ENCODE data around the gene POLR2M.

POLR2M gene

DNA sequence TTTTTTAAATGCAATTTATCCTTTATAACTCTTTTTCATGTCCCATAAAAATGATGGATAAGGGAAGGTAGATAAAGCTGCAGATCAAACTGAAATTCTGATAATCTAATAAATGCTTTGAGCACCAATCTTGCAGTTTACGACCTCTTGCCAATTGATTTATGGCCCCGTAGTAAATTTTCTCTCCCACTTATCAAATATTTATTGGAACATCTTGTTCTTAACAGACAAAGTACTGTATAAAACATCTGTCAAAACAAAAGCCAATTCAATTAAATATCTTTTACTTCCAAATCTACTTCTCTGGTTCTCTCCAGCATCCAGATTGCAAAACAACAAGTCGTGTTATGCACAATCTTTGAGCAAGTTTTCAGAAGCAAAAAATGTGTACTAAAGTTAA lies 34.6 kb downstream of the POLR2M start:
- DNase-seq = no peak

- DNase-seq = no peak
Observed at GRCh38 chr15:57743424-57743823, 36.9 kb downstream of the POLR2M start.

- no peak for DNase-seq
Observed at GRCh38 chr15:57746786-57747185, 40.3 kb downstream of the POLR2M start.

DNA sequence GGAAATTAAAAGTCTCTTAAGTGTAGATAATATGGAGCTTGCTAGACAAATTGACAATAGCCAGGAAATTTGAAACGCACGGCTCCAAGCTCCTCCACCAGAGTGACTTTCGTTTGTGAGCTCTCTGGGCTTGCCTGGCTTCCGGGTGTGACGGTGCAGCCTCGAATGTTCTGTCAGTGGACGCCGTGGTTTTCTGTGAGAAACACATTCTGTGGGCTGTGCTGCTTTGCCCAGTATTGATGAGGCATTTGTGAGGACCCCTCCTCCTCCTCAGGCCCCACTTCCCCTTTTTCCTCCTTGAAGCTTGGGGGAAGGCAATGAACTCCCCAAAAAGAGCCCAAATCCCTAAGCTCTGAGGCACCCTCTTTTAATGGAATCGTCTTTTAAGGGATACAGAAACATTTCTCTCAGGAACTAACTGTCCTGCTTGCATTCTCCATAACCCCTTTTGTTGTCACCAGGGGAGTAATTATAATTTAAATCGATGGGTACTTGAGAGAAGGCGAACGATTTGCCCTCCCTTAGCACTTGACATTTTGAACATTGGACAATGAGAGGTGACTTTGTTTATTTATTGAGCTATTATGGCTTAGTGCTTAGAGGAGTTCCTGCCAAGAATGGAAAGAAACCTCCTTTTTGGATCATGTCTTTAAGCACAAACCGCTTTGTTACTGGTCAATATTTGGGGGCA lies 40.8 kb downstream of the POLR2M start:
- no peak for DNase-seq

DNA sequence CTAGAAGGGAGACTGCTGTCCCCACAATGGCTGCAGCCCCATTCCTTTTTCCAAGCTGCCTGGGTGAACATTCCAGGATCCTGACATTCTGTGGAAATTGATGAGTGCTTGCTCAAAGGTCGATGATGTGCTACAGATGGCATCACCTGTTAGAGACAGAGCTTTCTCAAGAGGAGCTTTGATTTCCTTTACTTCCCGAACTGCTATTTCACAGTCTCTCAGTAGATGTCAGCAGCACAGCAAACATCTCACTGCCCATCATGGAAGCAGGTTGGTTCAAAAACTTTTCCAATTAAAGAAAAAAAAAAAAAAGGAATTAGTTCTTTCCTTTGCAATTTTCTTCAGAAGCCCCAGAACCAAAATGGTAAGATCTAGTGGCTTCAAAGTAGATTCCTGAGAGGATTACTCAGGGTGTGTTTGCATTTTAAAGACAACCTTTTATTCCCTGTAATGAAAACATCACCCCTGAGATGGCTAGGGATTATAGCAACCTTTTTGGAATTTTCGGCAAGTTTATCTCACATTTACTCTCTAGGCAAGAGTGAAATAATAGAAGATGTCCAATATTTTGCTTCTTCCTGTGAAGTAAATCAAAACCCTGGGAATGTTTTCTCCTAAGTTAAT lies 44.8 kb downstream of the POLR2M start:
- no peak for DNase-seq

GRCh38 chr15:57752436-57752835 lies 45.9 kb downstream of the POLR2M start:
- no peak for DNase-seq

- no peak for DNase-seq
Observed at GRCh38 chr15:57752840-57753239, 46.3 kb downstream of the POLR2M start.

DNA sequence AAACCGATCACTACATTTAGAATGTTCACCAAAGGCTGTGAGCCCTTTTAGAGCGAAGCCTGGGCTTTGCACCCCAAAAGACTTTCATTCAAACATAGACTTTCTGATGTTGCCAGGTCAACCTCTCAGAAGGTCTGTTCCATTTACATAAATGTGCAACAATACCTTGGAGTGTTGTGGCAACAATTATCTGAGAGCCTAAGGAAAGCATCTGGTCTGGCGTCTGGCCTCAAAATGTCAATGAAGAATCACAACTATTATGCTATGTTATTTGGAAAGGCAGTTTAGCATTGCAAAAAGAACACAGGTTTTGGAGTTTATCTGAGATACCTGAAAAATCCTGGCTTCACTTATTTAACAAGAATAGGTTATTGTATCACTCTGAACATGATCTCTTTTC lies 50.0 kb downstream of the POLR2M start:
- DNase-seq = no peak

DNA sequence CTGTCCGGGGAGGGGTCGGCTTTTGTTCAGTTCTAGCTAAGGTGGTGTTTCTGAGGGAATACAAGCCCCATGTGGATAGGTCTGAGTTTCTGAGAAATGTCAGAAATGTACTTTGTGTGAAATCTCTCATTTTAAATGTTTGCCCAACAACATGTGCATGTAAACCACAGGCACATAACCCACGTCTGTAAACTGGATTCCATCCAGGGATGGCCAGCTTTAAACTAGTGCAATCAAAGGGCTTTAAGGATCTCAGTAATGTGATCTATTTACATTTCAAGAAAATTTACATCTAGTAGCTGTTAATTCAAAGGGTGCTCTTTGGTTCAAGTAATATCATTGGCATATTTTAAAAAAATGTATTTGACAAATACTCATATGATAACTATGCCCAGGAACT lies 52.0 kb downstream of the POLR2M start:
- DNase-seq = no peak

GRCh38 chr15:57761562-57761961 lies 55.0 kb downstream of the POLR2M start:
- no peak for DNase-seq

DNA sequence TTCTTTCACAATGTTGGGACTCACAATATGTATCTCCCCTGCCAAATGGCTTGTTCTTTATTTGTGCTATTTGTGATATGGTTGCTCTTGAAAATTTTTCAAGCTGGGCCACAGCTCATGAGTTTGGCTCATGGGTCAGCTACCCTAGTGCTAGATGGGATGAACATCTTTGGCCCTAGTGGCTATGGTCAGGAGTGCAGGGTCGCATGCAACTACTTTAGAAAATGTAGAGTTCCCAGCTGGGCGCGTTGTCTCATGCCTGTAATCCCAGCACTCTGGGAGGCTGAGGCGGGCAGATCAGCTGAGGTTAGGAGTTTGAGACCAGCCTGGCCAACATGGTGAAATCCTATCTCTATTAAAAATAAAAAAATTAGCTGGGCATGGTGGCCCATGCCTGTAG lies 55.8 kb downstream of the POLR2M start:
- no peak for DNase-seq

DNA sequence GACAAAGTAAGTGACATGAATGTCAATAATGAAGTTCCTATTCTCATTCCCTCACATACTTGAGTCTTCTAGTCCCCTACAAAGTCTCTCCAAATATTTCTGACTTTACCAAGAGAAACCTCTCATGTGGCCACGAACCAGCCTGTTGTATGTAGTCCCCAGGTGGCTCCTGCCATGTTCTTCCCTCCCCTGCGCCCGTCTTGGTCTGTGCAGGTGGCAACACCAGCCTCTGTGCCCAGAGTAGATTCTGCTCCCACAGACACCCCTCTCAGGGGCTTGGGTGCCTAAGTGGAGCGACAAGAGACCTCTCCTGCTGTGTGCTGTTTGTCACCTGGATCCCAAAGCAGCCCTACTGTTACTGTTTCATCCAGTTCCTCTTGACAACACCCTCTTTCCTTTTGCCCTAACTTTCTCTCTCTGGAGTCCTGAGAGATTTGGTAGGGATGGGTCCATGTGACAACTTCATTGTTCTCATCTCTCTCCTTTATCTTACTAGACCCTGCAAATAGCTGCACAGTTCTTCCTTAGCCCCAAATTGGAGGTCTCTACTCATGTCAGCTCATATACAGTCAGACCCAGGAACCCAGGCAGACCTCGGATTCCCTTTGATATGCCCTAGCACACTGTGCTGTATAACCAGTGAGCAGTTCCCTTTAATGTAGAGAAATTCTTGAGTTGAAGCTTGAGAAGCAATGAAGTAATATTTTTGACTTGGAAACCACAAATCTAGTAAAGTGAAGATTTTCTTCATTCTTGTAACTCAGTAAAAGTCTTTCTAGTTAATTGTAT lies 56.9 kb downstream of the POLR2M start:
- DNase-seq = no peak

Data from activated CD4-positive, alpha-beta T cell treated with anti-CD3 and anti-CD28 coated beads for 4 hours (primary cell).